Measurements from ENCODE around the gene KRTCAP2. TPM values are rescaled to one million over a fixed set of nuclear protein-coding genes. Genes with fewer than 3 reads are reported as not detected.

Gene KRTCAP2
- total RNA-seq, 2 donors from 2014 or later, result 140 to 172 TPM

DNA sequence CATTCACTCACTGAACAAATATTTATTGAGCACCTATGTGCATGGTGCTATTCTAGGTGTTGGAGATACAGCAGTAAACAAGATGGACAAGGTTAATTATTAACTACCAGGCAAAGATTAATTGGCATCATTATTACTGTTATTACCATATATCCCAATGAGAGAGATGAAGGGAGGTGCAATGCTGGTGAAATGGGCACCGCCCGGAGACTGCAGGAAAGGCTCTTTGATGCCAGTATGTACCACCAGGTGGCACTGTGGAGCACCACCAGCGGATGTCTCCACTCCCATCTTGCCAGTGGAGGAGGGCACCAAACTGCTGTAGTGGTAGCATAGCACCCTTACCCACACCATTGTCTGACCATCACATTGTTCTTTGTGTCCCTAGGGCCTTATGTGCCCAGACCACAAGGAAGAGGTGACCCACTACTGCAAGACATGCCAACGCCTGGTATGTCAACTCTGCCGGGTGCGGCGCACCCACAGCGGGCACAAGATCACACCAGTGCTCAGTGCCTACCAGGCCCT, 3.5 kb upstream of the KRTCAP2 start:
- no peak overlapping the region for H3K4me3 ChIP-seq
- H3K4me1 ChIP-seq, result peaks cover 13% of the 10 kb centered on the region
- H3K36me3 ChIP-seq, result no peaks in the 10 kb centered on the region
- no peak overlapping the region for H3K9ac ChIP-seq (ENCODE audit: low read depth in 2 of 2, low read length in 2 of 2)
- TF ChIP-seq, protein P1, sequence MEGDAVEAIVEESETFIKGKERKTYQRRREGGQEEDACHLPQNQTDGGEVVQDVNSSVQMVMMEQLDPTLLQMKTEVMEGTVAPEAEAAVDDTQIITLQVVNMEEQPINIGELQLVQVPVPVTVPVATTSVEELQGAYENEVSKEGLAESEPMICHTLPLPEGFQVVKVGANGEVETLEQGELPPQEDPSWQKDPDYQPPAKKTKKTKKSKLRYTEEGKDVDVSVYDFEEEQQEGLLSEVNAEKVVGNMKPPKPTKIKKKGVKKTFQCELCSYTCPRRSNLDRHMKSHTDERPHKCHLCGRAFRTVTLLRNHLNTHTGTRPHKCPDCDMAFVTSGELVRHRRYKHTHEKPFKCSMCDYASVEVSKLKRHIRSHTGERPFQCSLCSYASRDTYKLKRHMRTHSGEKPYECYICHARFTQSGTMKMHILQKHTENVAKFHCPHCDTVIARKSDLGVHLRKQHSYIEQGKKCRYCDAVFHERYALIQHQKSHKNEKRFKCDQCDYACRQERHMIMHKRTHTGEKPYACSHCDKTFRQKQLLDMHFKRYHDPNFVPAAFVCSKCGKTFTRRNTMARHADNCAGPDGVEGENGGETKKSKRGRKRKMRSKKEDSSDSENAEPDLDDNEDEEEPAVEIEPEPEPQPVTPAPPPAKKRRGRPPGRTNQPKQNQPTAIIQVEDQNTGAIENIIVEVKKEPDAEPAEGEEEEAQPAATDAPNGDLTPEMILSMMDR (IDR thresholded peaks at IDR 0.05), result peak; percentile 91
- peak; percentile 95 for DNase-seq
- H3K27ac ChIP-seq, result no peak overlapping the region
- intact Hi-C loops (cut with DNase I), result no loop called here
- H3K9me3 ChIP-seq, result no peaks in the 10 kb centered on the region
- H3K27me3 ChIP-seq, result no peaks in the 10 kb centered on the region

DNA sequence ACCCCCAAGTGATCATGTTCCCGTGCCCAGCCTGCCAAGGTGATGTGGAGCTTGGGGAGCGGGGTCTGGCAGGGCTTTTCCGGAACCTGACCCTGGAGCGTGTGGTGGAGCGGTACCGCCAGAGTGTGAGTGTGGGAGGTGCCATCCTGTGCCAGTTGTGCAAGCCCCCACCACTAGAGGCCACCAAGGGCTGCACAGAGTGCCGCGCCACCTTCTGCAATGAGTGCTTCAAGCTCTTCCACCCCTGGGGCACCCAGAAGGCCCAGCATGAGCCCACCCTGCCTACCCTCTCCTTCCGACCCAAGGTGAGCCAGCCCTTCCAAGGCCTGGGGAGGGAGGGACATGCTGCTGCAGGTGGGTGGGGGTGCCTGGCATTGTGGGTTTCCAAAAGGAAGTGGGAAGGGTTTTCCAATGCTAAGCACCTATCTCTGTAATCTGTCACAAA, 2.8 kb upstream of the KRTCAP2 start:
- intact Hi-C loops (cut with DNase I), result no loop called here
- DNase-seq, result peak; percentile 31

DNA sequence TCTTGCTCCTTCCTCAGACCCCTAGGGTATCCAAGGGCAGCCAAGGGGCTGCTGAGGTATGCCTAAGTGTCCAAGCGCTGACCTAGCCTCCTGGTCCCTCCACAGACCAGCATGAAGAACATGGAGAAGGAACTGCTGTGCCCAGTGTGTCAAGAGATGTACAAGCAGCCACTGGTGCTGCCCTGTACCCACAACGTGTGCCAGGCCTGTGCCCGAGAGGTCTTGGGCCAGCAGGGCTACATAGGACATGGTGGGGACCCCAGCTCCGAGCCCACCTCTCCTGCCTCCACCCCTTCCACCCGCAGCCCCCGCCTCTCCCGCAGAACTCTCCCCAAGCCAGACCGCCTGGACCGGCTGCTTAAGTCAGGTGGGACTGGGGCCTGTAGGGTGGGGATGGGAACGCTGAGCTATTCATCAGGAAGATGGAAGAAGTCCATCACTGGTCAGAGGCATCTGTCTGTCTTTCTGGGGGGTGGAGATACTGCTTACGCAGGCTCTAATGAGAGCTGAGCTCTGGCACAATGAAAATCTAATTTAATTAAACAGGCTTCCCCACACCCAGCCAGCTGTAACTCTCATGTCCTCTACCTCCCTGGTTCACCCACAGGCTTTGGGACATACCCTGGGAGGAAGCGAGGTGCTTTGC, 2.3 kb upstream of the KRTCAP2 start:
- Histone ChIP-seq H3K9me3 (no peaks in the 10 kb centered on the region), H3K9ac (ENCODE audit: low read depth in 2 of 2, low read length in 2 of 2) (no peak overlapping the region), H3K27ac (no peak overlapping the region), H3K27me3 (no peaks in the 10 kb centered on the region), H3K4me3 (no peak overlapping the region), H3K4me1 (peaks cover 13% of the 10 kb centered on the region), H3K36me3 (no peaks in the 10 kb centered on the region)
- TF ChIP-seq, protein P1 (IDR thresholded peaks at IDR 0.05), result no peak
- peak; percentile 23 for DNase-seq
- intact Hi-C loops (cut with DNase I), result no loop called here

More for the DNA sequence above, 2.8 kb upstream of the KRTCAP2 start:
- Histone ChIP-seq H3K36me3 (no peaks in the 10 kb centered on the region), H3K4me3 (no peak overlapping the region), H3K27me3 (no peaks in the 10 kb centered on the region), H3K4me1 (peaks cover 13% of the 10 kb centered on the region), H3K27ac (no peak overlapping the region), H3K9me3 (no peaks in the 10 kb centered on the region), H3K9ac (ENCODE audit: low read depth in 2 of 2, low read length in 2 of 2) (no peak overlapping the region)
- TF ChIP-seq, protein P1 (IDR thresholded peaks at IDR 0.05), result no peak

DNA sequence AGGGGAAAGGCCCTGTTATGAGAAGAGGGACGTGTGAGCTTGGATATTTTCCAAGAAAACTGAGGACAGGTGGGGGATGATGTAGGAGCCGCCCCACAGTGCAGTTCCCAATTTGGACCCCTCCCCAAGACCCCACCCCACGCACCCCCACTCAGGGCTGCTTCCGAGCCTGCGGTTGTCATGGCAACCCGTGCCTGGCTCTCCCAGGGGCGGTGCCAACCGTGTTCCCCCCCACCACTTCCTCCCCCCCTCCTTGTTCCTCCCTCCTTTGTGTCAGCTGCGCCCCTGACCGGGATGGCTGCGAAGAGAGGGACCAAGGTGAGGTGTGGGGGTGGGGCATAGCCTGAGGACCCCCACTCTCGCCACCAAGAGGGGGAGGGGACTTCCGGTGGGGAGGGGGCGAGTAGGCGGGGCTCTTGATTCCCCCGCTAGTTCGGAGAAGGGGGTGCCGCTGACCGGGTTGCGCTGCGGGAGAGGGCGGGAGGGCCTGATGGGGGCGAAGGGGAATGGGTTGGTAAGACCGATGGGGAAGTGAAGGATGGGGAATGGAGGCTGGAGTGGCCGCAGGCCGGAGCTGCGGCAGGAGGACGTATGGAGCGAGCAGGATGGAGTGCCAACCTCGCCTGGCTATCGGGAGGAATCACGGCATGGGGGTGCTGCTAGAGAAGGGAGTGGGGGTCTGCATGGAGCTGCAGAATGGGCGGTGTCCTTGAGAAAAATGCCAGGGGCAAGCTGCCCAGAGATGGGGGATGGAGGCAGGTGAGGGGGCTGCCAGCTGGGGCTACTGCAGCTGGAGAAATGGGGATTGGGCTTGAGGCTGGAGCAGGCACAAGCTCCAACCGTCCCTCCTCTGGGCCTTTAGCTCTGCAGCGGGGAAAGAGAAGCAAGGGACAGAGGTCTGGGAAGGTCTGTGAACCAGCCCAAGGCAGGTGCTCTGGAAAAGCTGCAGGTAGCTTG, 1.5 kb upstream of the KRTCAP2 start:
- Histone ChIP-seq H3K36me3 (peaks cover 3% of the 10 kb centered on the region), H3K4me1 (peaks cover 13% of the 10 kb centered on the region), H3K27ac (no peak overlapping the region), H3K9me3 (no peaks in the 10 kb centered on the region), H3K4me3 (peak overlapping the region; percentile 90), H3K9ac (ENCODE audit: low read depth in 2 of 2, low read length in 2 of 2) (peak overlapping the region; percentile 1 to 48), H3K27me3 (no peaks in the 10 kb centered on the region)
- intact Hi-C loops (cut with DNase I), result no loop called here
- TF ChIP-seq, protein P1 (IDR thresholded peaks at IDR 0.05), result no peak
- DNase-seq, result peak; percentile 34

DNA sequence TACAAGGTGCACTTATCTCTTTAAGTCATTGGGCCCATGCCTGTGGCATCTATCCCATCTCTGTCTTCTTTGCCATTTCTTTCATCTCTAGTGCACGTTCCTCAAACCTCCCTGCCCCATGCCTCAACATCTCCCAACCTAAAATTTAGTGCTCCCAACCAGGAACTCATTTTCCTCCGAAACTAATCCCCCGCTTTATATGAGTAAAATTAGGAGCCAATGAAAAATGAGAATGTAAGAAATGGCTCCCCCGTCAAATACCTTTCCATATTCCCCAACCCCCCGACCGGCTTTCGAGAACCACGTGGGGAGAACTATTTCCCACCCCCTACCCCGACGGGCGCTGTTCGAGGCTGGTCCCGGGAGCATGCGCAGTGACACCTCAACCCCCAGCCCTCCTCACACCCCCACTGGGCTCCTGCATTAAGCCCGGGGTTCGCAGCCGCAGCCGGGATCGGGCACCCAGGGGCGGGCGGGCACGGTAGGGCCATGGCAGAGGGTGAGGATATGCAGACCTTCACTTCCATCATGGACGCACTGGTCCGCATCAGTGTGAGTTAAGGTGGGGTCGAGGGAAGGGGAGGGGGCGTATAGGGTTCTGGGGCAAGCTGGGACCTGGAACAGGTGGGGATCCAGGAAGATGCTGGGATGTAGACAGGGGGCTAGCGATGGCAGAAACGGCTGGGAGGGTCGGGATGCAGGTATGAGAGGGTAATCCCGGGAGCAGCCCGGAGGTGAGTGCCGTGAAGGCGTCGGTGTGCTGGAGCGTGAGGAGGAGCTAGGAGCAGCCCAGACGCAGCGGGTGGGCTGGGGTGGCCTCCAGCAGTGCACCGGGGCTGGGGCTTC, 597 bp upstream of the KRTCAP2 start, which contains the start of gene TRIM46:
TSS of gene TRIM46 (plus strand) at position 372 of the 846 bp plus-strand sequence. CDS start at position 490, 118 bp downstream.
- H3K4me3 ChIP-seq, result peak within 1 kb of the TSS; percentile 90
- TF ChIP-seq, protein P1 (IDR thresholded peaks at IDR 0.05), result no peak
- peaks cover 7% of the 10 kb centered on the region for H3K36me3 ChIP-seq
- H3K27me3 ChIP-seq, result no peaks in the 10 kb centered on the region
- intact Hi-C loops (cut with DNase I), result no loop called here
- H3K4me1 ChIP-seq, result peaks cover 13% of the 10 kb centered on the region
- peak within 1 kb of the TSS; percentile 86 to 90 for H3K9ac ChIP-seq (ENCODE audit: low read depth in 2 of 2, low read length in 2 of 2)
- peak; percentile 45 for DNase-seq
- H3K9me3 ChIP-seq, result no peaks in the 10 kb centered on the region
- H3K27ac ChIP-seq, result peak within 1 kb of the TSS; percentile 89
